ENCODE measurements around the gene CEP295NL.

CEP295NL gene

DNA sequence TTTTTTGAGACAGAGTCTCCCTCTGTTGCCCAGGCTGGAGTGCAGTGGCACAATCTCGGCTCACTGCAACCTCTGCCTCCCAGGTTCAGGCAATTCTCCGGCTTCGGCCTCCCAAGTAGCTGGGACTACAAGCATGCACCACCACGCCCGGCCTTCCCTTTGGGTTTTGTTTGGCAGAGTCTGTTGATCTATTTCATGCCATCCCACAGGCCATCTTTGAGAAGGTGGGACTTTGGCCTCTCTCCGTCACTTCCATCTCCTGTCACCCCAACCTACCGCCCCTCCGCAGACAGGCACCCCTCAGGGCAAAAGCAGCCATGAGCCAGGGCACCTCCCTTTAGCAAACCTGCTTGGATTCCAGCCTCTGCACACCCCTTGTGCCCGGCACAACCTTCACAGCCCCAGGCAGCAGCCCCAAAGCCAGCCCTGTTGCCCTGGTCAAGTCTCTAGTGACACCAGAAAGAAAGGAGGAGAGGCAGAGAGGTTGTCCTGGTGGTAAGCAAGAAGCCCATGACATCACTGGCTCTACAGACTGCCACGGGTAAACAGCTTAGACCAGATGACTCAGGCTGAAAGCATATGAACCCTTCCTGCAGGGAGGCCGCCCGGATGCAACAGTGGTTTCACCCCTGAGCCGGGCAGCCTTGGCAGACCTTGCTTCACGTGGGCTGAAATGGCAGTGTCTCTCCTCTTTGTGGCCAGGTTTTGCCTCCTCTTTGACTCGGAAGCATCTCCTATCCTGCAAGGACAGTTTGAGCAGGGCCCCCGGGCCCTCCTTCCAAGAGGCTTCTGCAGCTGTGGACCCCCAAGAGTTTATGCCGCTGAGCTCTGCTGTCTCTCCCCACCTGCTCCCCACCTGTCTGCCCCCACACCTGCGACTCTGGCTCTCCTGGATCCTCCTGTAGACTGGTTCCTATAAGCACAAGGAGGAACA is 30.3 kb upstream of the CEP295NL start:
- peak; percentile 97 for DNase-seq (ENCODE audit: low read depth, low spot score)
- H3K4me3 ChIP-seq (ENCODE audit: low read depth, low read length) = no peak overlapping the region
- in situ Hi-C loops (cut with HindIII; ENCODE audit: low sequenced_read_pairs) = no loop called here
- TF ChIP-seq, protein P1, sequence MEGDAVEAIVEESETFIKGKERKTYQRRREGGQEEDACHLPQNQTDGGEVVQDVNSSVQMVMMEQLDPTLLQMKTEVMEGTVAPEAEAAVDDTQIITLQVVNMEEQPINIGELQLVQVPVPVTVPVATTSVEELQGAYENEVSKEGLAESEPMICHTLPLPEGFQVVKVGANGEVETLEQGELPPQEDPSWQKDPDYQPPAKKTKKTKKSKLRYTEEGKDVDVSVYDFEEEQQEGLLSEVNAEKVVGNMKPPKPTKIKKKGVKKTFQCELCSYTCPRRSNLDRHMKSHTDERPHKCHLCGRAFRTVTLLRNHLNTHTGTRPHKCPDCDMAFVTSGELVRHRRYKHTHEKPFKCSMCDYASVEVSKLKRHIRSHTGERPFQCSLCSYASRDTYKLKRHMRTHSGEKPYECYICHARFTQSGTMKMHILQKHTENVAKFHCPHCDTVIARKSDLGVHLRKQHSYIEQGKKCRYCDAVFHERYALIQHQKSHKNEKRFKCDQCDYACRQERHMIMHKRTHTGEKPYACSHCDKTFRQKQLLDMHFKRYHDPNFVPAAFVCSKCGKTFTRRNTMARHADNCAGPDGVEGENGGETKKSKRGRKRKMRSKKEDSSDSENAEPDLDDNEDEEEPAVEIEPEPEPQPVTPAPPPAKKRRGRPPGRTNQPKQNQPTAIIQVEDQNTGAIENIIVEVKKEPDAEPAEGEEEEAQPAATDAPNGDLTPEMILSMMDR (IDR thresholded peaks at IDR 0.05; ENCODE audit: low read depth, low read length) = no peak

DNA sequence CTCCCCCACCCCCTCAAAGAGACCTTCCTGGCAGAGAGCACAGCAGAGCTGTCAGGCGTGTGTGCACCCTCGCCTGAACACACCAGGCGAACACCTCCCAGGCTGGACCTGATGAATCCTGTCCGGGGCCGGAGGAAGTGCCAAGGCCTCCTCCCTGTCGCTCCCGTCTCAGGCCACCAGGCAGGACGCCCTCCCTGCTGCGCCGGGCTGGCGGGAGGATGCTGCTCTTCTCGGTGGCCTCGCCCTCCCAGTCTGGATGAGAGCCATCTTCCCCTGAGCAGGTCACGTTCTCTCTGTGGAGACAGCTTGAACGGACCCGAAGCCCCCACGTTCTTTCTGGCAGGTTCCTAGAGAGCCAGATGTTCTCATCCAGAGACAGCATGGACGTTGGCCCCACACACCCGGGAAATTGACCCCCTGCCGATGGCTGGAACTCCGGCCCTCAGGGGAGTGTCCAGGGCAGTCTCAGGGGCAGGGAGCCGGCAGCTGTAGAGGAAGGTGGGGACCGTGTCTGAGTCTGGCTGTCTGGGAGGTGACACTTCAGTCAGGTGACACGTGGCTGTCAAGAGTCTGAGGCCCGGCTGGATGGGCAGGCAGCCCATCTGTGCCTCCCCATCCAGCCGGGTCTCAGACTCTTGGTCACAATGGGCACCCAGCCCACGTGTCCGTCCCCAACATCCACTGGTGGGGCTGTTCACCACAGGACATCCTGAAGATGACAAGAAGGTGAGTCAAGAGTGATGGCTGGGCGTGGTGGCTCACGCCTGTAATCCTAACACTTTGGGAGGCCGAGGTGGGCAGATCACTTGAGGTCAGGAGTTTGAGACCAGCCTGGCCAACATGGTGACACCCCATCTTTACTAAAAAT is 27.1 kb upstream of the CEP295NL start:
- no peak for DNase-seq (ENCODE audit: low read depth, low spot score)
- H3K4me3 ChIP-seq (ENCODE audit: low read depth, low read length) = no peak overlapping the region
- in situ Hi-C loops (cut with HindIII; ENCODE audit: low sequenced_read_pairs) = no loop called here
- TF ChIP-seq, protein P1 (IDR thresholded peaks at IDR 0.05; ENCODE audit: low read depth, low read length) = no peak

- TF ChIP-seq, protein P1 (IDR thresholded peaks at IDR 0.05; ENCODE audit: low read depth, low read length) = no peak
- in situ Hi-C loops (cut with HindIII; ENCODE audit: low sequenced_read_pairs) = no loop called here
- peak; percentile 77 for DNase-seq (ENCODE audit: low read depth, low spot score)
- H3K4me3 ChIP-seq (ENCODE audit: low read depth, low read length) = peak overlapping the region; percentile 44
Observed at GRCh38 chr17:78925662-78926555, 22.9 kb upstream of the CEP295NL start.

GRCh38 chr17:78925234-78925633 is 22.2 kb upstream of the CEP295NL start, which contains the start of gene TIMP2:
TSS of gene TIMP2 (minus strand) at chr17:78925387. CDS start at chr17:78925088, 299 bp downstream.
- DNase-seq (ENCODE audit: low read depth, low spot score) = peak; percentile 83
- in situ Hi-C loops (cut with HindIII; ENCODE audit: low sequenced_read_pairs) = no loop called here
- TF ChIP-seq, protein P1 (IDR thresholded peaks at IDR 0.05; ENCODE audit: low read depth, low read length) = peak; percentile 13
- H3K4me3 ChIP-seq (ENCODE audit: low read depth, low read length) = peak within 1 kb of the TSS; percentile 87

DNA sequence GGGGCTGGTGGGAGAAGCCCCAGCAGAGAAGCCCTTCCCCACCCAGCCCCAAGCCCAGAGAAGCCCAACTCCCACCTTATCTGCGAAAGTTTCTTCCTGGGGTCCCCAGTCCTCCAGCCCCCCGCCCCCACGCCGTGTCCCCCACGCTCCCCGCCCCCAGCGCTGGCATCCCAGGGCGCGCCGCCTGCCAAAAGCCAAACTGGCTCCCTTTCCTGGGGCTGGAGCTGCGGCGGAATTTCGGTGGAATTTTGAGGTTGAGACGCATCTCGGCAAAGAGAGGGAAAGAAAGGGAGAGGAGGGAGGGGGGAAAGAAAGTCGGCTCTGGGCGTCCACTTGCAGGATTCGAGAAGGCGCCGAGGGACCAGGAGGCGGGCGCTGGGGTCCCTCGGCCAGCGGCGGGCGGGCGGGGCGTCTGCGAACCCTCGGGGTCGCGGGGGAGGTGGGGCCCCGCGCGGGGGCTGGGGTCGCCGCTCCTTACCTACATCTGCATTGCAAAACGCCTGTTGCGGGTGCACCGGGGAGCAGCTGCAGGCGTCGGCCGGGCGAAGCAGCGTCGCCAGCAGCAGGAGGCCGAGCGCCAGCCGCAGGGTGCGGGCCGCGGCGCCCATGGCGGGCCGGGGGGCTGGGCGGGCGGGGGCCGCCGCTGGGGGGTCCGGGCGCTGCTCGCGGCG is 21.6 kb upstream of the CEP295NL start:
- TF ChIP-seq, protein P1 (IDR thresholded peaks at IDR 0.05; ENCODE audit: low read depth, low read length) = no peak
- in situ Hi-C loops (cut with HindIII; ENCODE audit: low sequenced_read_pairs) = no loop called here
- peak overlapping the region; percentile 87 for H3K4me3 ChIP-seq (ENCODE audit: low read depth, low read length)
- no peak for DNase-seq (ENCODE audit: low read depth, low spot score)

Data from astrocyte of the spinal cord (primary cell).